GM21447 (cell line): Measurements from ENCODE around the gene PRPF38A.

Source experiments
- ATAC-seq: cut with Tn5 transposase; IDR thresholded peaks from one replicate; pipeline ENCODE4 v1.9.1; 2021; ENCODE audit not compliant: unreplicated experiment

PRPF38A gene

DNA sequence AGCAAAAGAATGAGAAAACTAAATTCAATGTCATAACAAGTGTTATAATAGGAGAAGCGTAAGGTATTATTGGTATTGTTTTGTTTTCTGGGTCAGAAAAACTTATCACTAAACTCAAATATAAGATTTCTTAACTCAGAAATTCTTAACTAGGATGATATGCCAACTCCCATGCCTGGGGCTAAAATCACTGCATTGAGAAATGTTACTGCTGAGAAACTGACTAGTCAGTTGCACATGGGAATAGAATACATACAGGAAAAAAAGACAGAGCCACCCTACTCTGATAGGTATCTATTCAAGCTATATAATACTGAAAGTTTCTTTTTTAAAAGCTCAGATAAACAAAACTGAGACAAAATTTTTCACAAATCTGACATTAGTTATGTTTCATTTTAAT lies 56.3 kb downstream of the PRPF38A start:
- ATAC-seq, result no peak

DNA sequence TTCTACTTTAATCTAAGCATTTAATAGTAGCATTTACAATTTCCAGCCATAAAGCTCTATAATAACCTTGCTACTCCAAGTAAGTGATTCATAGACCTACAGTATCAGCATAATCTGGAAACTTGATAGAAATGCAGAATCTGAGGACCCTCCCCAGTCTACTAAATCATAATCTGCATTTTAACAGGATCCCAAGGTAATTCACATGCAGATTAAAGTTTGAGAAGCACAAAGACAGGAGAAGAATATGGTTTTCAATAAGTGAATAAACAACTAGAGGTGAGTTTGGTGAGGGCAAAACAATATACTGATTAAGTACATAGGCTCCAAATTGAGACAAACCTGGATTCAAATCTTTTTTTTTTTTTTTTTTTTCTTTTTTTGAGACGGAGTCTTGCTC lies 57.4 kb downstream of the PRPF38A start:
- ATAC-seq, result no peak

DNA sequence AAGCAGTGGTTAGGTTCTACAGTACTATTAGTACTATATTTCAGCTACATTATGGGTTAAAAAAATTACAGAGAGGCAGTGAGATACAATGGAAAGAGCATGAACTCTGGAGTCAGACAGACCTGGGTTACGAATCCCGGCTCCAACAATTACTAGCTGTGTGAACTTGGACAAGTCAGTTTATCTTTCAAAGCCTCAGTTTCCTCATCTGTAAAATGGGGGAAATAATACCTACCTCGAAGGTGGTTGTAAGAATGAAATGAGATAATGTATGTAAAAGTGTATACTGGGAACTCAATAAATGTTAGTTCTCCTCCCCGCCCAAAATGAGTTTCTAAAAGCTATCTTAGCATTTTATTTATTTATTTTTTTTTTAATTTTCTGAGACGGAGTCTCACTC lies 59.5 kb downstream of the PRPF38A start:
- ATAC-seq, result no peak

DNA sequence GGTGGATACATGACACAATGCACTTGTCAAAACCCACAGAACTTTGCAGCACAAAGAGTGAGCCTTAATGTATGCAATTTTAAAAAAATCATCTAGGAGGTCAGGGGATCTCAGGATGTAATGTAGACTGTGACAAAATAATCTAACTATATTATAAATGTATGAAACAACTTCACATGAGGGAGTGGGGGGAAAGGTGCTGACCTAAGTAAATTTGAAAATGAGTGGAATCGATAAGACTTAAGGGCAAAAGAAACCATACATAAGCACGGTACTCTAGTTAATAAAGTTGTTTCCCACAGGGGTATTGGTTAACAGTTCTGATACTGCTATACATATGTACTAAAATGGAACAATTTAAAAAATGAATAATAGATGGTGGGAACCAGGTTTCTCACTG lies 64.7 kb downstream of the PRPF38A start:
- no peak for ATAC-seq
